H9 (cell line): Measurements from ENCODE around the gene ATF7IP2. TPM values are rescaled to one million over a fixed set of nuclear protein-coding genes. Genes with fewer than 3 reads are reported as not detected.

Source experiments
- DNase-seq: peaks from one replicate; pipeline ENCODE4 v3.0.0-alpha.2; 2017
- H2AFZ ChIP-seq: one replicate; pipeline ENCODE4 v1.6.1; 2013; ENCODE audit warnings: mild to moderate bottlenecking, low read length, control low read depth, moderate library complexity
- H2AK5ac ChIP-seq: 2 replicates; pipeline ENCODE4 v1.6.1; 2013; ENCODE audit warnings: low read length, control low read depth, mixed read lengths; ENCODE audit not compliant: insufficient read length
- H2BK120ac ChIP-seq: one replicate; pipeline ENCODE4 v1.6.1; 2013; ENCODE audit warnings: low read depth, mild to moderate bottlenecking, low read length, control low read depth, inconsistent platforms; ENCODE audit not compliant: poor library complexity, severe bottlenecking
- H2BK12ac ChIP-seq: 2 replicates; pipeline ENCODE4 v1.6.1; 2013; ENCODE audit warnings: low read length, control low read depth, mixed read lengths, low read depth; ENCODE audit not compliant: insufficient read length
- H2BK15ac ChIP-seq: 2 replicates; pipeline ENCODE4 v1.6.1; 2013; ENCODE audit warnings: low read depth, low read length, control low read depth
- H2BK20ac ChIP-seq: one replicate; pipeline ENCODE4 v1.6.1; 2013; ENCODE audit warnings: low read depth, mild to moderate bottlenecking, low read length, control low read depth, inconsistent platforms; ENCODE audit not compliant: poor library complexity, severe bottlenecking
- H2BK5ac ChIP-seq: 2 replicates; pipeline ENCODE4 v1.6.1; 2013; ENCODE audit warnings: low read length, control low read depth, mixed read lengths; ENCODE audit not compliant: insufficient read length
- H3K14ac ChIP-seq: 2 replicates; pipeline ENCODE4 v1.6.1; 2013; ENCODE audit warnings: low read length, control low read depth; ENCODE audit not compliant: insufficient read depth
- H3K18ac ChIP-seq: 2 replicates; pipeline ENCODE4 v1.6.1; 2013; ENCODE audit warnings: low read depth, mild to moderate bottlenecking, mixed read lengths, low read length, control low read depth; ENCODE audit not compliant: insufficient read length
- H3K23ac ChIP-seq: 2 replicates; pipeline ENCODE4 v1.6.1; 2013; ENCODE audit warnings: low read length, control low read depth, mixed read lengths, low read depth; ENCODE audit not compliant: insufficient read length
- H3K23me2 ChIP-seq: 2 replicates; pipeline ENCODE4 v1.6.1; 2013; ENCODE audit warnings: low read depth, mild to moderate bottlenecking, mixed read lengths, low read length, control low read depth; ENCODE audit not compliant: insufficient read length, poor library complexity, severe bottlenecking
- H3K27ac ChIP-seq: 2 replicates; pipeline ENCODE4 v1.5.1; 2013; ENCODE audit warnings: low read length, control low read depth, mixed read lengths, low read depth; ENCODE audit not compliant: insufficient read length
- H3K27me3 ChIP-seq: 2 replicates; pipeline ENCODE4 v1.6.1; 2013; ENCODE audit warnings: low read length, control low read depth, inconsistent platforms; ENCODE audit not compliant: insufficient read depth
- H3K4ac ChIP-seq: 2 replicates; pipeline ENCODE4 v1.6.1; 2013; ENCODE audit warnings: low read depth, mild to moderate bottlenecking, control low read depth, inconsistent platforms, low read length, moderate library complexity
- H3K4me1 ChIP-seq: 2 replicates; pipeline ENCODE4 v1.6.1; 2013; ENCODE audit warnings: low read length, control low read depth, inconsistent platforms; ENCODE audit not compliant: insufficient read depth
- H3K4me2 ChIP-seq: 2 replicates; pipeline ENCODE4 v1.6.1; 2013; ENCODE audit warnings: low read length, control low read depth, mixed read lengths; ENCODE audit not compliant: insufficient read length, insufficient read depth
- H3K56ac ChIP-seq: 2 replicates; pipeline ENCODE4 v1.6.1; 2013; ENCODE audit warnings: low read depth, mild to moderate bottlenecking, mixed read lengths, low read length, control low read depth; ENCODE audit not compliant: insufficient read length
- H3K79me1 ChIP-seq: 2 replicates; pipeline ENCODE4 v1.6.1; 2013; ENCODE audit warnings: low read depth, mild to moderate bottlenecking, moderate library complexity, low read length, control low read depth, inconsistent platforms; ENCODE audit not compliant: insufficient read depth, poor library complexity, severe bottlenecking
- H3K79me2 ChIP-seq: 2 replicates; pipeline ENCODE4 v1.6.1; 2013; ENCODE audit warnings: low read length, control low read depth, inconsistent platforms; ENCODE audit not compliant: insufficient read depth
- H3K9ac ChIP-seq: 2 replicates; pipeline ENCODE4 v1.6.1; 2013; ENCODE audit warnings: low read length, control low read depth, mixed read lengths; ENCODE audit not compliant: insufficient read length; ENCODE audit errors: extremely low read depth
- H3K9me3 ChIP-seq: one replicate; pipeline ENCODE4 v1.6.1; 2013; ENCODE audit warnings: low read depth, low read length, inconsistent platforms; ENCODE audit not compliant: control insufficient read depth
- H3T11ph ChIP-seq: one replicate; pipeline ENCODE4 v1.6.1; 2013; ENCODE audit warnings: mild to moderate bottlenecking, low read length, control low read depth, inconsistent platforms
- H4K20me1 ChIP-seq: one replicate; pipeline ENCODE4 v1.6.1; 2013; ENCODE audit not compliant: control insufficient read depth, insufficient read length, insufficient read depth
- H4K5ac ChIP-seq: 2 replicates; pipeline ENCODE4 v1.6.1; 2013; ENCODE audit warnings: low read depth, mild to moderate bottlenecking, mixed read lengths, low read length, control low read depth; ENCODE audit not compliant: insufficient read length
- H4K8ac ChIP-seq: replicated peaks from 2 replicates; pipeline ENCODE4 v1.6.1; 2013; ENCODE audit warnings: low read length, control low read depth, mixed read lengths, low read depth; ENCODE audit not compliant: insufficient read length
- H4K91ac ChIP-seq: 2 replicates; pipeline ENCODE4 v1.6.1; 2013; ENCODE audit warnings: low read depth, mild to moderate bottlenecking, moderate library complexity, mixed read lengths, low read length, control low read depth; ENCODE audit not compliant: insufficient read length
- H3K27ac Mint-ChIP-seq, 3 experiments: 2 replicates in 2 of 3; 3 replicates in 1 of 3; pipeline ENCODE4 v1.8.0; 2020 to 2021; ENCODE audit warnings: mixed read lengths in 3 of 3, mild to moderate bottlenecking in 1 of 3, moderate library complexity in 1 of 3
- H3K27me3 Mint-ChIP-seq: 2 replicates; pipeline ENCODE4 v1.8.0; 2021; ENCODE audit warnings: low read depth, mild to moderate bottlenecking, moderate library complexity, mixed read lengths
- H3K36me3 Mint-ChIP-seq, 3 experiments: 2 replicates in 2 of 3; 3 replicates in 1 of 3; pipeline ENCODE4 v1.8.0; 2020 to 2021; ENCODE audit warnings: low read depth in 3 of 3, mixed read lengths in 3 of 3; ENCODE audit not compliant: insufficient read depth in 1 of 3
- H3K4me1 Mint-ChIP-seq, 2 experiments: 2 replicates each; pipeline ENCODE4 v1.8.0; 2020; ENCODE audit warnings: mixed read lengths in 2 of 2
- H3K4me3 Mint-ChIP-seq, 2 experiments: 2 replicates in 1 of 2; 3 replicates in 1 of 2; pipeline ENCODE4 v1.8.0; 2020 to 2021; ENCODE audit warnings: mild to moderate bottlenecking in 2 of 2, mixed read lengths in 2 of 2, moderate library complexity in 1 of 2
- H3K9me3 Mint-ChIP-seq, 2 experiments: 2 replicates in 1 of 2; 3 replicates in 1 of 2; pipeline ENCODE4 v1.8.0; 2020; ENCODE audit warnings: mild to moderate bottlenecking in 2 of 2, mixed read lengths in 2 of 2, moderate library complexity in 1 of 2
- CTCF ChIP-seq: fragments of 200-600 bp; sonication (generic); conservative IDR thresholded peaks from 3 replicates; pipeline ENCODE4 v1.8.0; 2021; ENCODE audit warnings: antibody characterized with exemption, mild to moderate bottlenecking
- WGBS: extraction: QIAGEN DNeasy Blood & Tissue Kit; methylation state at CpG from one replicate; pipeline ENCODE4 v1.1.7; 2013; ENCODE audit warnings: missing lambda C conversion rate, low lambda C conversion rate, mixed read lengths; ENCODE audit not compliant: insufficient read length; ENCODE audit errors: extremely low coverage; 5-methylcytosine and 5-hydroxymethylcytosine counted together
- total RNA-seq: library from RNA; stranded (reverse); gene quantifications from 2 replicates; pipeline ENCODE4 v1.2.1, GENCODE V29; 2021

The ATF7IP2 gene
- total RNA-seq, 1 experiment from 2014 or later, result 21.5 TPM

- Histone ChIP-seq H3K4ac (no peak overlapping the region), H3K4me1 (no peaks in the 10 kb centered on the region), H2BK15ac (no peak overlapping the region), H3K14ac (no peak overlapping the region), H2BK5ac (no peak overlapping the region), H4K8ac (no peak overlapping the region), H3K56ac (no peak overlapping the region), H3K27me3 (no peaks in the 10 kb centered on the region), H2AFZ (no peak overlapping the region), H3K4me2 (no peak overlapping the region), H4K91ac (no peak overlapping the region), H2BK120ac (no peak overlapping the region), H3K27ac (no peak overlapping the region), H3K79me1 (no peaks in the 10 kb centered on the region), H3K9ac (no peak overlapping the region), H3T11ph (no peak overlapping the region), H3K23me2 (no peaks in the 10 kb centered on the region), H3K23ac (no peak overlapping the region), H2BK20ac (no peak overlapping the region), H3K18ac (no peak overlapping the region), H4K5ac (no peak overlapping the region), H2AK5ac (no peak overlapping the region), H2BK12ac (no peak overlapping the region), H3K9me3 (peaks cover 16% of the 10 kb centered on the region), H4K20me1 (no peaks in the 10 kb centered on the region), H3K79me2 (no peaks in the 10 kb centered on the region)
- no peak for TF ChIP-seq CTCF
- peaks cover 8 to 23% (median 23%) of the 10 kb centered on the region in 3 experiments for H3K36me3 Mint-ChIP-seq
- no CpG with 5 or more reads among the region's 3 CpGs for WGBS
- no peak overlapping the region for H3K27ac Mint-ChIP-seq
- no peak for DNase-seq
- H3K4me3 Mint-ChIP-seq, result no peak overlapping the region
- 0 out of 2 replicates have a peak, but pooled peaks cover 2% of the 10 kb centered on the region for H3K27me3 Mint-ChIP-seq
- peaks cover 41 to 49% of the 10 kb centered on the region in 2 experiments for H3K9me3 Mint-ChIP-seq
- no peaks in the 10 kb centered on the region for H3K4me1 Mint-ChIP-seq
Measured at GRCh38 chr16:10345629-10346028, 40.2 kb upstream of the ATF7IP2 start.
